Right lobe of liver (tissue), 6 donors: ENCODE measurements around the gene TNIP3. TPM values are rescaled to one million over a fixed set of nuclear protein-coding genes. Genes with fewer than 3 reads are reported as not detected.

ENCODE experiments used
- ATAC-seq, 4 donors: fragments of 200-7000 bp; cut with Tn5 transposase; one replicate each; pipeline ENCODE4 v1.9.1; 2020; ENCODE audit warnings: mild to moderate bottlenecking in 4 of 4, moderate library complexity in 4 of 4
- DNase-seq, 3 donors: peaks; one replicate each; pipeline ENCODE4 v3.0.0-alpha.2; 2020
- H3K27ac ChIP-seq, 3 donors: fragments of 200-600 bp; one replicate each; pipeline ENCODE4 v1.8.0; 2022
- H3K27me3 ChIP-seq, 2 donors: fragments of 200-600 bp; one replicate each; pipeline ENCODE4 v1.8.0; 2022
- H3K36me3 ChIP-seq, 4 donors: fragments of 200-600 bp; sonication (generic) in 1 of 4; one replicate each; pipeline versions ENCODE4 v1.5.1 to v1.8.0; 2017 to 2022; ENCODE audit warnings: control low read depth in 1 of 4
- H3K4me1 ChIP-seq, 4 donors: fragments of 200-600 bp; sonication (generic) in 1 of 4; one replicate each; pipeline versions ENCODE4 v1.5.1 to v1.8.0; 2017 to 2022; ENCODE audit warnings: control low read depth in 1 of 4
- H3K4me3 ChIP-seq, 3 donors: fragments of 200-600 bp; one replicate each; pipeline ENCODE4 v1.8.0; 2022
- H3K9me3 ChIP-seq, 4 donors: fragments of 200-600 bp; sonication (generic) in 1 of 4; one replicate each; pipeline versions ENCODE4 v1.5.1 to v1.8.0; 2017 to 2022; ENCODE audit warnings: control low read depth in 1 of 4
- POLR2A ChIP-seq: fragments of 450-650 bp; IDR thresholded peaks from one replicate; pipeline ENCODE4 v1.6.1; 2017; ENCODE audit warnings: antibody characterized with exemption, mild to moderate bottlenecking
- WGBS: methylation state at CpG from one replicate; pipeline ENCODE4 v1.1.6; 2018; ENCODE audit warnings: low coverage, low lambda C conversion rate; ENCODE audit not compliant: insufficient coverage; ENCODE audit errors: missing lambda C conversion rate; 5-methylcytosine and 5-hydroxymethylcytosine counted together
- intact Hi-C, 2 donors: fragments of 100-400 bp; cut with DNase I; formaldehyde crosslinking; loops; one replicate each; pipeline versions ENCODE4 v1.11.2 to v1.14.1; 2022
- total RNA-seq, 6 experiments: library from RNA; depleted of rRNA in 2 of 6; stranded (reverse); fragments of >200 nt in 2 of 6; fragmentation: NEBNext Ultra II Directional in 3 of 6; extraction: Animal tissue kit (Norgen Biotek cat#: 25700) in 3 of 6; gene quantifications; one replicate each; pipeline versions ENCODE4 v1.1.0 to v1.2.4, GENCODE V29; 2016 to 2023
- TF ChIP-seq, protein P1 (sequence below), 4 donors: fragments of 200-600 bp in 3 of 4; fragments of 450-650 bp in 1 of 4; IDR thresholded peaks; one replicate each; pipeline versions ENCODE4 v1.5.1 to v1.8.0; 2016 to 2022; ENCODE audit warnings: antibody characterized with exemption in 4 of 4, mild to moderate bottlenecking in 2 of 4
- donor health status: DM: no; HTN: yes; CAD: no.
- donor health status: DM: no; HTN: no; CAD: no.
- donor health status: DM: no; HTN: no; CAD: no.
- donor health status: DM: no; HTN: yes; CAD: no.
- donor health status: DM: no; HTN: yes; CAD: no.

Gene TNIP3
- total RNA-seq, 6 experiments from 2014 or later = 0.06 TPM; not detected in 5

DNA sequence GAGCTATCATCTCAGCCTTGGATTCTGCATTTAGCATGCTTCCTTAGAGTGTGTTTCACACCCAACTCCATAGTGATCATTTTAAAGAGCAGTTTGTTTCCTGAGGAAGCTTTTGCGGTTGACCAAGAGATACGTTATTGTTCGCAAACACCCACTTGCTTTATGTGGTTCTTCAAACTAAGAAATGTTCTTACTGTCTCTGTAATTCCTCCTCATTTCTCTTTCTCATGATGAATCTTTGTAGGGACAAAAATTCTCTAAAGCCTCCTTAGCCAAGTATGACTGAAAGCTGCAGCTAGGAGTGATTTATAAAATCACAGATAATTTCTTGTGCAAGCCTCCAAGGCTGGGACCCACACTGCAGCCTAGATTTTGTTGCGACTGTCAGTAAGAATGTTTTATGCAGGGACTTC, 10.0 kb downstream of the TNIP3 start:
- H3K4me3 ChIP-seq = no peak overlapping the region
- no peaks in the 10 kb centered on the region for H3K9me3 ChIP-seq
- no peaks in the 10 kb centered on the region for H3K4me1 ChIP-seq
- no peaks in the 10 kb centered on the region for H3K36me3 ChIP-seq
- H3K27ac ChIP-seq = no peak overlapping the region
- TF ChIP-seq POLR2A = no peak
- TF ChIP-seq, protein P1, sequence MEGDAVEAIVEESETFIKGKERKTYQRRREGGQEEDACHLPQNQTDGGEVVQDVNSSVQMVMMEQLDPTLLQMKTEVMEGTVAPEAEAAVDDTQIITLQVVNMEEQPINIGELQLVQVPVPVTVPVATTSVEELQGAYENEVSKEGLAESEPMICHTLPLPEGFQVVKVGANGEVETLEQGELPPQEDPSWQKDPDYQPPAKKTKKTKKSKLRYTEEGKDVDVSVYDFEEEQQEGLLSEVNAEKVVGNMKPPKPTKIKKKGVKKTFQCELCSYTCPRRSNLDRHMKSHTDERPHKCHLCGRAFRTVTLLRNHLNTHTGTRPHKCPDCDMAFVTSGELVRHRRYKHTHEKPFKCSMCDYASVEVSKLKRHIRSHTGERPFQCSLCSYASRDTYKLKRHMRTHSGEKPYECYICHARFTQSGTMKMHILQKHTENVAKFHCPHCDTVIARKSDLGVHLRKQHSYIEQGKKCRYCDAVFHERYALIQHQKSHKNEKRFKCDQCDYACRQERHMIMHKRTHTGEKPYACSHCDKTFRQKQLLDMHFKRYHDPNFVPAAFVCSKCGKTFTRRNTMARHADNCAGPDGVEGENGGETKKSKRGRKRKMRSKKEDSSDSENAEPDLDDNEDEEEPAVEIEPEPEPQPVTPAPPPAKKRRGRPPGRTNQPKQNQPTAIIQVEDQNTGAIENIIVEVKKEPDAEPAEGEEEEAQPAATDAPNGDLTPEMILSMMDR (IDR thresholded peaks at IDR 0.05) = no peak
- no peaks in the 10 kb centered on the region for H3K27me3 ChIP-seq
- WGBS = 54% methylated on average over 4 of the region's 4 CpGs
- DNase-seq = no peak
- ATAC-seq = peak in 3 of 4 donors; percentile 37 to 41 (median 39)
- intact Hi-C loops = no loop called here

DNA sequence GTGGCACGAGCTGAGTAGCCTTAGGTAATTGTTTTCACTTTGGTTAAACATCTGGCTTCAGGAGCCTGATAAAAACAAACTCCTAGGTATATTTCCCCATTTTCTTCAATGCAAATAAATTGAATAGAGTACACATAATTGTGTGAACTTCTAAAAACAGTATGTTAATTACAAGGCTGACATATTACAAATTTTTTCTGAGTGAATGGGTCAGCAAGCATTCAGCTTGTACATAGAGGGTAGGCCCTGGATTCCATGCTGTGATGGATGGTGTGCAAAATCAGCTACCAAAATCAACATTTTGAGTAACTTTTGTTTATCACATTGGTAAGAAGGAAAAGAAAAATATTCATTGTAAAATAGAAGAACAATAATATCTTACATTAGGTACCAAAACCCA, 12.2 kb downstream of the TNIP3 start:
- WGBS = 60% methylated on average over 1 of the region's 1 CpG
- no peak for ATAC-seq
- Histone ChIP-seq H3K27me3 (no peaks in the 10 kb centered on the region), H3K4me1 (no peaks in the 10 kb centered on the region), H3K27ac (no peak overlapping the region), H3K4me3 (no peak overlapping the region), H3K9me3 (no peaks in the 10 kb centered on the region), H3K36me3 (no peaks in the 10 kb centered on the region)
- TF ChIP-seq POLR2A = no peak
- TF ChIP-seq, protein P1 (IDR thresholded peaks at IDR 0.05) = no peak
- intact Hi-C loops = no loop called here
- no peak for DNase-seq

DNA sequence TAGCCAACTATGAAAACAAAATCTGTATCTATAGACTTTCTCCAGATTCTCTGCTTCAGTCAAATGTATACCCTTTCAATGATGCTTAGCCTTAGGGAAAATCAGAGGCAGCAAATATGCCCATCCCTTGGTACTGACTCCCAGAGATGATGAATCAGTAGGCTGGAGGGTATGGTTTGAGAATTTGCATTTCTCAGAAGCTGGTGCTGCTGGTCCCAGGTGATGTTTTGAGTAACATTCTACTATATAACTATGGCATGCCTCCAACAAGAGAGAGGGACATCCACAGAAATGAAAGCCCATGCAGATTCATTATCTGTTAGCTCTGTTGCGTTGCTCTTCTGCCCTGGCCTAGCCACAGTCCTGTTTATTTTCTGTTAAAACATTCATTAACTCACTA, 13.6 kb downstream of the TNIP3 start:
- WGBS = 36% methylated on average over 1 of the region's 1 CpG
- Histone ChIP-seq H3K9me3 (no peaks in the 10 kb centered on the region), H3K4me1 (no peaks in the 10 kb centered on the region), H3K36me3 (no peaks in the 10 kb centered on the region), H3K27ac (no peak overlapping the region), H3K27me3 (no peaks in the 10 kb centered on the region), H3K4me3 (no peak overlapping the region)
- intact Hi-C loops = no loop called here
- ATAC-seq (no peak), DNase-seq (no peak)
- no peak for TF ChIP-seq POLR2A
- TF ChIP-seq, protein P1 (IDR thresholded peaks at IDR 0.05) = no peak

DNA sequence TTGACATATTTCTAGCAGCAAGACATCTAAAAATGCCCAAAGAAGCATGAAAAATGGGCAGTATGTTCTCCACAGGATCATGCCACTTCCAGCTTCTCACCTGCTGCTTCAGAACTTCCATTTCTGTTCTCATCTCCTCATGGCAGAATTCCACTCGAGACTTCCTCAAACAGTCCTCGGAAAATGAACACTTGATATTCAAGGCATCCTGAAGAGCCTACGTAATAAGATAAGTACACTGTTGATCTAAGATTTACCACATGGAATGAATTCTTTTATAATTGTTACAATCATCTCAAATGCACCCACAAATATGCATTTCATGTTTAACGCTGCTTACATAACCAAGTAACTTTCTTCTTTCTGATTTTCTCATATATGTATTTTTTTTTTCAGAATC, 14.1 kb downstream of the TNIP3 start:
- TF ChIP-seq, protein P1 (IDR thresholded peaks at IDR 0.05) = no peak
- TF ChIP-seq POLR2A = no peak
- intact Hi-C loops = no loop called here
- 82% methylated on average over 4 of the region's 4 CpGs for WGBS
- ATAC-seq = no peak
- Histone ChIP-seq H3K9me3 (no peaks in the 10 kb centered on the region), H3K27ac (no peak overlapping the region), H3K4me1 (no peaks in the 10 kb centered on the region), H3K27me3 (no peaks in the 10 kb centered on the region), H3K4me3 (no peak overlapping the region), H3K36me3 (no peaks in the 10 kb centered on the region)
- DNase-seq = no peak

DNA sequence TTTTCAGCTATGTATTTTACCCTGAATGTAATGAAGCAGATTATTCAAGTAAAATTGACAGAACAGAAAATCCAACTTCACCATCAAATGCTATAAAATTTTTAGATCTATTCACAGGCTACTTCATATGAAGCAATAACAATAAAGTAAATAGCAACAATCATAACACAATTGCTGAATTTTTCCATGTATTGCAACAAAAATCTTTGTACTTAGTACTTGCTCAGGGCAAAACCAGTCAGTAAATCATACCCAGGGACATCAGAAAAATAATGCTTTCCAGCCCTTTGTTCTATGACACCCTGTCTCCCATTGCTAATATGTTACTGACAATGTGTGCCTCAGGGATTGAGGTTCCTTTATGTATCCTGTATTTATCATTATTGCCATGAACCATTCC, 15.5 kb downstream of the TNIP3 start:
- no peak overlapping the region for H3K4me3 ChIP-seq
- no peaks in the 10 kb centered on the region for H3K36me3 ChIP-seq
- intact Hi-C loops = no loop called here
- H3K9me3 ChIP-seq = no peaks in the 10 kb centered on the region
- TF ChIP-seq POLR2A = no peak
- TF ChIP-seq, protein P1 (IDR thresholded peaks at IDR 0.05) = no peak
- H3K27me3 ChIP-seq = no peaks in the 10 kb centered on the region
- H3K27ac ChIP-seq = no peak overlapping the region
- ATAC-seq (no peak), DNase-seq (no peak)
- no peaks in the 10 kb centered on the region for H3K4me1 ChIP-seq
